ENCODE results near the gene OGN.

DNA sequence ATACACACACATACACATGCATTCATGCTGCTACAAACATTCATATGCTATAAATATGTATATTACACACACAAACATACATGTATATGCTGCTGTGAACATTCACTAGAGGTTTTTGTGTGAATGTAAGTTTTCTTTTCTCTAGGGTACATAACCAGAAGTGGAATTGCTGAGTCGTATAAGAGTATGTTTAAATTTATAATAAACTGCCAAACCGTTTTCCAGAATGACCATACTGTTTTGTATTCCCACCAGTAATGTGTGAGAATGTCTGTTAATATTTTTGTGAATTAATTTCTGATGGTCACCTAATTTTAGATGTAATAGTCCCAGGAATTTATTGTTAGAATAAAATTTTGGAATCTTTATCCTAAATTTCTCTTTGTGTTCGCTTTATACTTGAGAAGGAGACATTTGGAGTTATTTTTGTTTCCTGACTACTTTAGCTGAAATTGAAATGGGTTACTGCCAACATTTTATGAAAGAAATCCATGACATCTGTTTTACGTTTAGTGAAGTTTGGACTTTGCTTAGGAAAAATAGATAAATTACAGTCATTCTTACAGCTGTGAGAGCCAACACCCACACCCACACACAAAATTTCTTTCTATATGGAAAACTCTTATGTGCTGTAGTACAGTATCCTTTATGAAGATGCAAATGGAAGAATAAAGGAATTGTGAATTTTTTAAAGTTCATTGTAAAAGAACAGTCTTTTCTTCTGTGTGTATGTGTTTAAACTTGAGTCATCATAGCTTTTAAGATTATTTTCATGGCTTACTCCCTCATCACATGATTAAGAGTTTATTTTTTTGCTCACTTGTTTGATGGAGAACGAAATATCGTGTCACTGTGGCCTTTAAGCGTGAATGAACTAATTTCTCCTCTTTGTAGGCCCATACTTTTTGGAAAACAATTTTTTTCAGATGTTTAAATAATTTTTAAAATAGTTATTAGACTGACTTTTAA is 54.3 kb downstream of the OGN start:
- TF ChIP-seq ZBTB8A (tag by site-specific recombination; IDR thresholded peaks at IDR 0.05), result no peak
- TF ChIP-seq, protein P1, sequence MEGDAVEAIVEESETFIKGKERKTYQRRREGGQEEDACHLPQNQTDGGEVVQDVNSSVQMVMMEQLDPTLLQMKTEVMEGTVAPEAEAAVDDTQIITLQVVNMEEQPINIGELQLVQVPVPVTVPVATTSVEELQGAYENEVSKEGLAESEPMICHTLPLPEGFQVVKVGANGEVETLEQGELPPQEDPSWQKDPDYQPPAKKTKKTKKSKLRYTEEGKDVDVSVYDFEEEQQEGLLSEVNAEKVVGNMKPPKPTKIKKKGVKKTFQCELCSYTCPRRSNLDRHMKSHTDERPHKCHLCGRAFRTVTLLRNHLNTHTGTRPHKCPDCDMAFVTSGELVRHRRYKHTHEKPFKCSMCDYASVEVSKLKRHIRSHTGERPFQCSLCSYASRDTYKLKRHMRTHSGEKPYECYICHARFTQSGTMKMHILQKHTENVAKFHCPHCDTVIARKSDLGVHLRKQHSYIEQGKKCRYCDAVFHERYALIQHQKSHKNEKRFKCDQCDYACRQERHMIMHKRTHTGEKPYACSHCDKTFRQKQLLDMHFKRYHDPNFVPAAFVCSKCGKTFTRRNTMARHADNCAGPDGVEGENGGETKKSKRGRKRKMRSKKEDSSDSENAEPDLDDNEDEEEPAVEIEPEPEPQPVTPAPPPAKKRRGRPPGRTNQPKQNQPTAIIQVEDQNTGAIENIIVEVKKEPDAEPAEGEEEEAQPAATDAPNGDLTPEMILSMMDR (tag by site-specific recombination; IDR thresholded peaks at IDR 0.05), result no peak

Data from HEK293 (cell line).